Upper lobe of right lung (tissue), 1 donor: Measurements from ENCODE around the gene SCAND1. TPM values are rescaled to one million over a fixed set of nuclear protein-coding genes. Genes with fewer than 3 reads are reported as not detected.

Experiments used
- ATAC-seq: fragments of 200-7000 bp; cut with Tn5 transposase; one replicate; pipeline ENCODE4 v1.9.1; 2020; ENCODE audit warnings: mild to moderate bottlenecking, moderate library complexity
- DNase-seq: peaks from one replicate; pipeline ENCODE4 v3.0.0-alpha.2; 2020
- H3K27ac ChIP-seq: fragments of 200-600 bp; one replicate; pipeline ENCODE4 v1.8.0; 2022
- H3K27me3 ChIP-seq: fragments of 200-600 bp; one replicate; pipeline ENCODE4 v1.8.0; 2022; ENCODE audit warnings: mild to moderate bottlenecking
- H3K36me3 ChIP-seq: fragments of 200-600 bp; one replicate; pipeline ENCODE4 v1.8.0; 2022
- H3K4me1 ChIP-seq: fragments of 200-600 bp; one replicate; pipeline ENCODE4 v1.8.0; 2022
- H3K4me3 ChIP-seq: fragments of 200-600 bp; one replicate; pipeline ENCODE4 v1.8.0; 2022; ENCODE audit warnings: mild to moderate bottlenecking
- H3K9me3 ChIP-seq: fragments of 200-600 bp; one replicate; pipeline ENCODE4 v1.8.0; 2022
- intact Hi-C: fragments of 100-400 bp; cut with DNase I; formaldehyde crosslinking; loops from one replicate; pipeline ENCODE4 v1.11.0; 2022
- total RNA-seq: library from RNA; stranded (reverse); fragmentation: NEBNext Ultra II Directional; extraction: Animal tissue kit (Norgen Biotek cat#: 25700); gene quantifications from one replicate; pipeline ENCODE4 v1.2.1, GENCODE V29; 2021
- TF ChIP-seq, protein P1 (sequence below): fragments of 200-600 bp; IDR thresholded peaks from one replicate; pipeline ENCODE4 v1.8.0; 2022; ENCODE audit warnings: antibody characterized with exemption
- donor health status: DM: no; HTN: yes; CAD: no; lungs with severe emphysema.

SCAND1 gene
- total RNA-seq, 1 donor from 2014 or later = 56.2 TPM

DNA sequence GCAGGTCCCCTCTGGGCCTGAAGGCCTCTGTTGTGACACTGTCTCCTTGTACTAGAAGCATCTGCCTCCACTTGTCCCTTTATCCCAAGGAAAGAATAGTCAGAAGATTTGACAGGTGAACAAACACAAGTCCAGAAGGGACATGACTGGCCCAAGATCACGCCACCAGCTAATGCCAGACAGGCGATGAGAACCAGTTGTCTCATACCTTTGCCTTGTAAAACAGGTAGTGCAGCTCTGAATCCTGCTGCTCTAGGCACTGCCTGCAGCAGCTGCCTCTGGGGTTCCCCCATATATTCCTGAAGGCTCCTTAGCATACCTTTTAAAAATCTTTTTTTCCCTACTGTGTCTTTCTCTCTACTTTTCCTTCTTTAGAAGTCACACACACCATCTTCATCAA lies 25.0 kb downstream of the SCAND1 start:
- Histone ChIP-seq H3K4me3 (no peak overlapping the region), H3K27me3 (no peaks in the 10 kb centered on the region), H3K36me3 (peaks cover 63% of the 10 kb centered on the region), H3K27ac (no peak overlapping the region), H3K9me3 (no peaks in the 10 kb centered on the region), H3K4me1 (no peaks in the 10 kb centered on the region)
- TF ChIP-seq, protein P1, sequence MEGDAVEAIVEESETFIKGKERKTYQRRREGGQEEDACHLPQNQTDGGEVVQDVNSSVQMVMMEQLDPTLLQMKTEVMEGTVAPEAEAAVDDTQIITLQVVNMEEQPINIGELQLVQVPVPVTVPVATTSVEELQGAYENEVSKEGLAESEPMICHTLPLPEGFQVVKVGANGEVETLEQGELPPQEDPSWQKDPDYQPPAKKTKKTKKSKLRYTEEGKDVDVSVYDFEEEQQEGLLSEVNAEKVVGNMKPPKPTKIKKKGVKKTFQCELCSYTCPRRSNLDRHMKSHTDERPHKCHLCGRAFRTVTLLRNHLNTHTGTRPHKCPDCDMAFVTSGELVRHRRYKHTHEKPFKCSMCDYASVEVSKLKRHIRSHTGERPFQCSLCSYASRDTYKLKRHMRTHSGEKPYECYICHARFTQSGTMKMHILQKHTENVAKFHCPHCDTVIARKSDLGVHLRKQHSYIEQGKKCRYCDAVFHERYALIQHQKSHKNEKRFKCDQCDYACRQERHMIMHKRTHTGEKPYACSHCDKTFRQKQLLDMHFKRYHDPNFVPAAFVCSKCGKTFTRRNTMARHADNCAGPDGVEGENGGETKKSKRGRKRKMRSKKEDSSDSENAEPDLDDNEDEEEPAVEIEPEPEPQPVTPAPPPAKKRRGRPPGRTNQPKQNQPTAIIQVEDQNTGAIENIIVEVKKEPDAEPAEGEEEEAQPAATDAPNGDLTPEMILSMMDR = no peak
- DNase-seq (no peak), ATAC-seq (no peak)
- intact Hi-C loops = no loop called here

DNA sequence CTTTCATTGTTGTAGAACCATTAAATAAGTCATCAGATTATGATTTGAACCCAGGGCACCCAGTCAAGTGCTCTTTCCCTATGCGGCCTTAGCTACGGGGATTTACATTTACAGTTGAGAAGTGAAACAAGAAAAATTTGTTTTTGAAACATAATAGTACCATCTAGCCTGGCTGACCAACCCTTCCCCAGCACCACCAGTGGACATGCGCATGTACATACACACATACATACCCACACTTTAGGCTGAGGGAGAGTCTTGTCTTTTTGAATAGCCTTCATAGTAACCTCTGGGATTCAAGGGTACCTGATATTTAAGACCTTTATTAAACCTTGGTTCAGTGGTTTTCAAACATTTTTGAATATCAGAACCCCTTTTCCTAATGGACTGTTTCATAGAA lies 33.8 kb downstream of the SCAND1 start:
- no peak for ATAC-seq

DNA sequence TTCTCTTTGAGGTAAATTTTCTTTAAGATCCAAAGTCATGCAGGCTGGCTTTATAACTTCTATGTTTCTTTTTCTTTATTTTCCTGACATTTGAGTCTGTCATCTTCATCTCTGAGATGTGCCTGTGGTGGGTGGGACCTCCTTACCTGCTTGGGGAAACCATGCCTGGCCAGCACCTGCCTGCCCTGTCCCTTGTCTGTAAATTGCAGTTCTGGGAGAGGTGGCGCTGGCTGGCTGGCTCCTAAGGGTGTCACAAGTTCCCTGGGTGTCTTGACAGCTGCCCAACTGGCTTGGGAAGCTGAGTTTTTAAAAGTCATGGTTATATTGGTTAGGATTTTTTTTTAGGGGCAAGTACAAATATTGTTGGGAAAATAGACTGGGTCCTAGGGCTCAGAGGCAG lies 36.3 kb downstream of the SCAND1 start:
- no peak overlapping the region for H3K27ac ChIP-seq
- intact Hi-C loops = no loop called here
- peaks cover 86% of the 10 kb centered on the region for H3K36me3 ChIP-seq
- no peaks in the 10 kb centered on the region for H3K27me3 ChIP-seq
- DNase-seq = no peak
- no peak overlapping the region for H3K4me3 ChIP-seq
- ATAC-seq = no peak
- no peaks in the 10 kb centered on the region for H3K9me3 ChIP-seq
- TF ChIP-seq, protein P1 = no peak
- H3K4me1 ChIP-seq = no peaks in the 10 kb centered on the region

More for the DNA sequence above, 33.8 kb downstream of the SCAND1 start:
- H3K27ac ChIP-seq = no peak overlapping the region
- no peaks in the 10 kb centered on the region for H3K9me3 ChIP-seq
- no peaks in the 10 kb centered on the region for H3K27me3 ChIP-seq
- H3K4me3 ChIP-seq = no peak overlapping the region
- H3K4me1 ChIP-seq = no peaks in the 10 kb centered on the region
- TF ChIP-seq, protein P1 = no peak
- intact Hi-C loops = no loop called here
- H3K36me3 ChIP-seq = peaks cover 61% of the 10 kb centered on the region
- DNase-seq = no peak

DNA sequence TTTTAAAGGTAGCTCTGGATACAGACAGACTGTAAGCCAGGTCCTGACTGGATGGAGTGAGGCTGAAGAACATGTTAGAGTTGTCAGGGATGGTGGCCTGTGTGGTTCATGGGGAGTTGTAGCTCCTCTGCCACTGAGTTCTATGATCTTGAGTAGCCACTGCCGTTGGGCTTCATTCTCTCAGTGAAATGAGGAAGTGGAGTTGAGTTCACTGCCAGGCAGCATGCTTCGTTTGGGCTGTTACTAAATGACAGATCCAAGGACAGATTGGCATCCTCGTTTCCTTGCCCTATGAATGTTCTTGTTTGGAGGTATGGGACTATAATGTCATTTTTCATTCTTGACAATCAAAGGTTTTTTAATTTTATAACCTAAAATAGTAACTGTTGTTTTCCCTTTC lies 37.2 kb downstream of the SCAND1 start:
- TF ChIP-seq, protein P1 = no peak
- Histone ChIP-seq H3K27ac (no peak overlapping the region), H3K4me3 (no peak overlapping the region), H3K4me1 (no peaks in the 10 kb centered on the region), H3K27me3 (no peaks in the 10 kb centered on the region), H3K36me3 (peaks cover 91% of the 10 kb centered on the region), H3K9me3 (no peaks in the 10 kb centered on the region)
- ATAC-seq = no peak
- intact Hi-C loops = no loop called here
- no peak for DNase-seq

DNA sequence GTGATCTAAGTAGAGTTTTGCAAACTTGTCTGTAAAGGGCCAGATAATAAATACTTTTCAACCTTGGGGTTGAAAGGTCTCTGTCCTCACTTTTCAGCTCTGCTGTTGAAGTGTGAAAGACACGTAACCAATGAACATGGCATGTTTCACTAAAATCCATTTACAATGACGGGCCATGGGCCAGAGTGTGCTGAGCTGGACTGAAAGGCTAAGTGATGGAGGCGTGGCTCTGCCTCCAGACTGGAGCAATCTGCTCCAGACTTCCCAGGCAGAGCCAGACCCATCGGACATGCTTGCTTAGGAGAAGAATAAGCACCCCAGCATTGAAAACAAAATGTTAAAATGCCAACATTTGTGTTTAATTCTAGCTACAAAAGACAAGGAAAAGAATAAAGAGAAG lies 41.4 kb downstream of the SCAND1 start:
- intact Hi-C loops = no loop called here
- Histone ChIP-seq H3K4me1 (no peaks in the 10 kb centered on the region), H3K27me3 (no peaks in the 10 kb centered on the region), H3K36me3 (peaks cover 54% of the 10 kb centered on the region), H3K9me3 (no peaks in the 10 kb centered on the region), H3K27ac (no peak overlapping the region), H3K4me3 (no peak overlapping the region)
- TF ChIP-seq, protein P1 = no peak
- DNase-seq (no peak), ATAC-seq (no peak)

DNA sequence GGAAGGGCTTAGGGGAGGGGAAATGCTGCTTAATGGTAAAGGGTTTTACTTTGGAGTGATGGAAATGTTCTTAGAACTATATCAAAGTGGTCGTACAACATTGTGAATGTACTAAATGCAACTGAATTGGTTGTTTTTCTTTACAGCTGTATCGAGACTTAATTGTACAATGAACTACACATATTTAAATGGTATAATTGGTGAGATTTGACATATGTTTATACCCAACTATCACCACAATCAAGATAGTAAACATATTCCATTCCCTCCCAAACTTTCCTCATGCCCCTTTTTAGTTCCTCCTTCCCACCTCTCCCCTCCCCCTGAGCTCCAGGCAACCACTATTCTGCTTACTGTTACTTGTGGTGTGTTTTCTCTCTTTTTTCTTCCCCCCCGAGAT lies 44.0 kb downstream of the SCAND1 start:
- no peak overlapping the region for H3K4me3 ChIP-seq
- H3K9me3 ChIP-seq = no peaks in the 10 kb centered on the region
- DNase-seq (no peak), ATAC-seq (no peak)
- H3K27ac ChIP-seq = no peak overlapping the region
- H3K27me3 ChIP-seq = no peaks in the 10 kb centered on the region
- intact Hi-C loops = no loop called here
- TF ChIP-seq, protein P1 = no peak
- peaks cover 32% of the 10 kb centered on the region for H3K36me3 ChIP-seq
- H3K4me1 ChIP-seq = no peaks in the 10 kb centered on the region
